HEK293 (cell line): ENCODE measurements around the gene NPTN.

Experiments
- CTCF ChIA-PET: fragments of 350-600 bp; formaldehyde crosslinking; extraction: SDS; loops from one replicate; lab custom pipeline; 2021; ENCODE audit warnings: antibody characterized with exemption; lab: Yijun Ruan, JAX
- POLR2A ChIA-PET: fragments of 300-600 bp; formaldehyde crosslinking; extraction: SDS; loops from one replicate; lab custom pipeline; 2020; ENCODE audit warnings: antibody characterized with exemption, inconsistent platforms; lab: Yijun Ruan, JAX
- H3K27ac ChIP-seq: fragments of 200-500 bp; sonication (Bioruptor generic); 2 replicates; pipeline ENCODE4 v1.5.1; 2014; ENCODE audit warnings: low read depth, low read length, control low read depth, inconsistent platforms; ENCODE audit errors: extremely low read depth
- H3K36me3 ChIP-seq, 2 experiments: fragments of 200-500 bp in 1 of 2; sonication (Bioruptor generic) in 1 of 2; 1 replicate in 1 of 2; 2 replicates in 1 of 2; pipeline ENCODE4 v1.5.1; 2014 to 2017; ENCODE audit warnings: inconsistent platforms in 2 of 2, low read length in 2 of 2; ENCODE audit not compliant: control insufficient read depth in 2 of 2, insufficient read depth in 1 of 2
- H3K4me1 ChIP-seq: fragments of 200-500 bp; sonication (Bioruptor generic); 2 replicates; pipeline ENCODE4 v1.5.1; 2014; ENCODE audit warnings: mild to moderate bottlenecking, low read length, inconsistent platforms; ENCODE audit not compliant: control insufficient read depth, insufficient read depth
- H3K4me3 ChIP-seq: 2 replicates; pipeline ENCODE4 v1.5.1; 2011; ENCODE audit warnings: low read depth, mild to moderate bottlenecking, control low read depth, low read length, moderate library complexity
- H3K9me3 ChIP-seq: fragments of 200-500 bp; sonication (Bioruptor generic); 2 replicates; pipeline ENCODE4 v1.5.1; 2014; ENCODE audit warnings: low read depth, low read length, inconsistent platforms; ENCODE audit not compliant: control insufficient read depth, insufficient read depth
- BCL6B ChIP-seq: fragments of 450-650 bp; formaldehyde crosslinking; IDR thresholded peaks from 2 replicates; pipeline ENCODE4 v1.5.1; 2017; ENCODE audit warnings: missing biosample characterization, missing genetic modification characterization
- CTCF ChIP-seq: fragments of 450-650 bp; formaldehyde crosslinking; IDR thresholded peaks from 2 replicates; pipeline ENCODE4 v1.5.1; 2016; ENCODE audit warnings: missing biosample characterization, missing genetic modification characterization
- GLI2 ChIP-seq: fragments of 450-650 bp; formaldehyde crosslinking; IDR thresholded peaks from 2 replicates; pipeline ENCODE4; 2017; ENCODE audit warnings: missing biosample characterization, missing genetic modification characterization, low read depth, borderline replicate concordance
- HOXA7 ChIP-seq: sonication (generic); formaldehyde crosslinking; IDR thresholded peaks from 2 replicates; pipeline ENCODE4 v1.8.1; 2022; ENCODE audit warnings: missing genetic modification reagents, borderline replicate concordance
- IKZF3 ChIP-seq: fragments of 450-650 bp; IDR thresholded peaks from 2 replicates; pipeline ENCODE4 v1.5.0; 2018; ENCODE audit warnings: missing biosample characterization, mild to moderate bottlenecking, missing genetic modification characterization, moderate library complexity
- KLF16 ChIP-seq: fragments of 450-650 bp; formaldehyde crosslinking; IDR thresholded peaks from 2 replicates; pipeline ENCODE4 v1.5.1; 2017; ENCODE audit warnings: missing biosample characterization, missing genetic modification characterization
- KLF9 ChIP-seq: fragments of 450-650 bp; formaldehyde crosslinking; IDR thresholded peaks from 2 replicates; pipeline ENCODE4 v1.5.1; 2016; ENCODE audit warnings: missing biosample characterization, missing genetic modification characterization, low read depth
- MZF1 ChIP-seq: fragments of 450-650 bp; formaldehyde crosslinking; IDR thresholded peaks from 2 replicates; pipeline ENCODE4 v1.5.1; 2017; ENCODE audit warnings: missing biosample characterization, missing genetic modification characterization, borderline replicate concordance
- PRDM1 ChIP-seq: fragments of 450-650 bp; formaldehyde crosslinking; IDR thresholded peaks from 2 replicates; pipeline ENCODE4; 2016; ENCODE audit warnings: missing biosample characterization, missing genetic modification characterization
- PRDM6 ChIP-seq: fragments of 450-650 bp; formaldehyde crosslinking; IDR thresholded peaks from 2 replicates; pipeline ENCODE4 v1.5.1; 2017; ENCODE audit warnings: missing biosample characterization, missing genetic modification characterization
- RBAK ChIP-seq: fragments of 450-650 bp; formaldehyde crosslinking; IDR thresholded peaks from 2 replicates; pipeline ENCODE4 v1.5.1; 2016; ENCODE audit warnings: missing biosample characterization, missing genetic modification characterization
- SALL2 ChIP-seq: fragments of 450-650 bp; formaldehyde crosslinking; IDR thresholded peaks from 2 replicates; pipeline ENCODE4 v1.5.0; 2017; ENCODE audit warnings: missing biosample characterization, mild to moderate bottlenecking, missing genetic modification characterization, borderline replicate concordance
- TRIM28 ChIP-seq: IDR thresholded peaks from 2 replicates; pipeline ENCODE4 v1.6.1; 2011; ENCODE audit warnings: low read length, control low read depth, borderline replicate concordance
- WT1 ChIP-seq: fragments of 450-650 bp; formaldehyde crosslinking; IDR thresholded peaks from 2 replicates; pipeline ENCODE4 v1.5.1; 2016; ENCODE audit warnings: missing biosample characterization, missing genetic modification characterization
- ZBTB17 ChIP-seq: fragments of 450-650 bp; formaldehyde crosslinking; IDR thresholded peaks from 2 replicates; pipeline ENCODE4 v1.5.1; 2016; ENCODE audit warnings: missing biosample characterization, missing genetic modification characterization
- ZIC2 ChIP-seq: fragments of 450-650 bp; formaldehyde crosslinking; IDR thresholded peaks from 2 replicates; pipeline ENCODE4 v1.5.1; 2016; ENCODE audit warnings: missing biosample characterization, missing genetic modification characterization
- ZNF133 ChIP-seq: fragments of 450-650 bp; formaldehyde crosslinking; IDR thresholded peaks from 2 replicates; pipeline ENCODE4 v1.5.1; 2016; ENCODE audit warnings: missing biosample characterization, missing genetic modification characterization
- ZNF146 ChIP-seq: fragments of 450-650 bp; formaldehyde crosslinking; IDR thresholded peaks from 2 replicates; pipeline ENCODE4 v1.5.1; 2016; ENCODE audit warnings: missing biosample characterization, missing genetic modification characterization
- ZNF404 ChIP-seq: fragments of 450-650 bp; formaldehyde crosslinking; IDR thresholded peaks from 2 replicates; pipeline ENCODE4 v1.5.1; 2017; ENCODE audit warnings: missing biosample characterization, missing genetic modification characterization
- ZNF544 ChIP-seq: fragments of 450-650 bp; formaldehyde crosslinking; IDR thresholded peaks from 2 replicates; pipeline ENCODE4 v1.5.0; 2017; ENCODE audit warnings: missing biosample characterization, missing genetic modification characterization
- ZNF660 ChIP-seq: fragments of 450-650 bp; IDR thresholded peaks from 2 replicates; pipeline ENCODE4 v1.5.1; 2018; ENCODE audit warnings: missing biosample characterization, mild to moderate bottlenecking, missing genetic modification characterization
- ZNF776 ChIP-seq: fragments of 450-650 bp; formaldehyde crosslinking; IDR thresholded peaks from 2 replicates; pipeline ENCODE4 v1.5.0; 2017; ENCODE audit warnings: missing biosample characterization, missing genetic modification characterization, borderline replicate concordance

Gene NPTN

GRCh38 chr15:73620078-73620477 is 13.1 kb downstream of the NPTN start:
- H3K9me3 ChIP-seq, result no peaks in the 10 kb centered on the region
- ChIA-PET CTCF (interaction anchor here (0.8 to 15.7 kb wide), 6 partner anchors 8 to 85 kb away, joined by 3 to 235 read pairs (median 4); partner anchors contain the start of gene NPTN), POLR2A (interaction anchor here (1.1 to 1.5 kb wide), 2 partner anchors 13 to 232 kb away, joined by 3 read pairs; no protein-coding TSS in a partner anchor)
- H3K36me3 ChIP-seq, result no peaks in the 10 kb centered on the region; a peak in 1 of 3 replicates
- no peak overlapping the region for H3K4me3 ChIP-seq
- TF ChIP-seq TRIM28, result no peak
- TF ChIP-seq ZNF133, result no peak
- TF ChIP-seq BCL6B (tag by site-specific recombination), result peak; percentile 57; the same call in 1 of the 2 replicates
- TF ChIP-seq ZNF404, result no peak
- 0 out of 2 replicates have a peak, but pooled peaks have one; percentile 7 for TF ChIP-seq ZNF146 (tag by site-specific recombination)
- 0 out of 2 replicates have a peak, but pooled peaks have one; percentile 13 for TF ChIP-seq PRDM1 (tag by site-specific recombination)
- TF ChIP-seq KLF9 (tag by site-specific recombination), result no peak
- H3K27ac ChIP-seq, result no peak overlapping the region
- peaks cover 49% of the 10 kb centered on the region for H3K4me1 ChIP-seq

- Histone ChIP-seq H3K9me3 (no peaks in the 10 kb centered on the region), H3K4me3 (no peak overlapping the region), H3K4me1 (peaks cover 37% of the 10 kb centered on the region), H3K27ac (no peak overlapping the region), H3K36me3 (no peaks in the 10 kb centered on the region; a peak in 1 of 3 replicates)
- TF ChIP-seq ZNF776 (tag by site-specific recombination) (no peak), ZIC2 (tag by site-specific recombination) (peak; percentile 24; the same call in 1 of the 2 replicates)
- POLR2A ChIA-PET, result interaction anchor here (2.5 kb wide), 1 partner anchor 15 kb away, joined by 16 read pairs; the partner anchor contains the start of gene NPTN
- CTCF ChIA-PET, result interaction anchor here (0.6 to 15.7 kb wide), 7 partner anchors 11 to 355 kb away, joined by 3 to 235 read pairs (median 5); partner anchors contain the start of gene NPTN
Measured at GRCh38 chr15:73617913-73618312, 15.3 kb downstream of the NPTN start.

GRCh38 chr15:73617301-73617831 is 15.8 kb downstream of the NPTN start:
- ChIA-PET POLR2A (interaction anchor here (2.5 kb wide), 1 partner anchor 15 kb away, joined by 16 read pairs; the partner anchor contains the start of gene NPTN), CTCF (interaction anchor here (0.6 to 15.7 kb wide), 9 partner anchors 10 to 355 kb away, joined by 3 to 235 read pairs (median 3); partner anchors contain the start of gene NPTN)
- no peaks in the 10 kb centered on the region for H3K9me3 ChIP-seq
- no peaks in the 10 kb centered on the region; a peak in 1 of 3 replicates for H3K36me3 ChIP-seq
- H3K27ac ChIP-seq, result no peak overlapping the region
- peaks cover 32% of the 10 kb centered on the region for H3K4me1 ChIP-seq
- TF ChIP-seq HOXA7 (no peak), KLF16 (no peak), ZNF660 (tag by site-specific recombination) (0 out of 2 replicates have a peak, but pooled peaks have one; percentile 24), ZNF146 (tag by site-specific recombination) (no peak), PRDM6 (tag by site-specific recombination) (0 out of 2 replicates have a peak, but pooled peaks have one; percentile 14), MZF1 (peak; percentile 43; the same call in 1 of the 2 replicates), RBAK (no peak), ZNF544 (tag by site-specific recombination) (no peak), GLI2 (tag by site-specific recombination) (no peak), CTCF (tag by site-specific recombination) (no peak), IKZF3 (0 out of 2 replicates have a peak, but pooled peaks have one; percentile 21), SALL2 (tag by site-specific recombination) (no peak), WT1 (no peak), ZBTB17 (0 out of 2 replicates have a peak, but pooled peaks have one; percentile 16)
- no peak overlapping the region for H3K4me3 ChIP-seq
